NCI-H1417 treated with DMSO at 0.1 percent for 48 hours (cell line): ENCODE measurements around the gene CPN1.
"Not testable (repeated sequence)": the region's sequence is repeated elsewhere in the genome, so short reads cannot be mapped to it uniquely, and the experiment has no call there.

Source experiments
- DNase-seq: peaks from one replicate; lab custom pipeline; 2025; lab: John Stamatoyannopoulos, UW

CPN1 gene

GRCh38 chr10:100081075-100082001 lies at the start of gene CPN1:
Gene CPN1 (minus strand): TSS chr10:100081869. CDS start chr10:100081625, 244 bp downstream.
- DNase-seq: no peak

- DNase-seq: no peak
Observed at GRCh38 chr10:100130831-100131230, 49.2 kb upstream of the CPN1 start.

- DNase-seq: no peak
Observed at GRCh38 chr10:100129424-100129823, 47.8 kb upstream of the CPN1 start.

GRCh38 chr10:100128951-100129350 lies 47.3 kb upstream of the CPN1 start:
- no peak for DNase-seq

GRCh38 chr10:100125335-100125734 lies 43.7 kb upstream of the CPN1 start:
- not testable (repeated sequence) for DNase-seq

- DNase-seq: no peak
Observed at GRCh38 chr10:100124097-100124496, 42.4 kb upstream of the CPN1 start.

GRCh38 chr10:100122780-100123179 lies 41.1 kb upstream of the CPN1 start:
- no peak for DNase-seq

GRCh38 chr10:100120550-100120949 lies 38.9 kb upstream of the CPN1 start:
- no peak for DNase-seq

- no peak for DNase-seq
Observed at GRCh38 chr10:100119726-100120125, 38.1 kb upstream of the CPN1 start.

GRCh38 chr10:100114976-100115770 lies 33.5 kb upstream of the CPN1 start:
- no peak for DNase-seq

GRCh38 chr10:100114460-100114859 lies 32.8 kb upstream of the CPN1 start:
- no peak for DNase-seq

- DNase-seq: no peak
Observed at GRCh38 chr10:100109670-100110069, 28.0 kb upstream of the CPN1 start.

- no peak for DNase-seq
Observed at GRCh38 chr10:100106865-100107264, 25.2 kb upstream of the CPN1 start.

GRCh38 chr10:100104300-100104699 lies 22.6 kb upstream of the CPN1 start:
- DNase-seq: no peak

GRCh38 chr10:100103581-100103980 lies 21.9 kb upstream of the CPN1 start:
- no peak for DNase-seq

- no peak for DNase-seq
Observed at GRCh38 chr10:100101192-100102076, 19.8 kb upstream of the CPN1 start.

- DNase-seq: no peak
Observed at GRCh38 chr10:100100651-100101184, 19.0 kb upstream of the CPN1 start.

- DNase-seq: no peak
Observed at GRCh38 chr10:100089241-100089640, 7.6 kb upstream of the CPN1 start.

- not testable (repeated sequence) for DNase-seq
Observed at GRCh38 chr10:100086708-100087107, 5.0 kb upstream of the CPN1 start.

GRCh38 chr10:100085596-100085995 lies 3.9 kb upstream of the CPN1 start:
- no peak for DNase-seq

GRCh38 chr10:100083623-100084022 lies 2.0 kb upstream of the CPN1 start:
- DNase-seq: no peak

- not testable (repeated sequence) for DNase-seq
Observed at GRCh38 chr10:100082276-100082675, 607 bp upstream of the CPN1 start.
